Measurements from ENCODE around the gene PIP4K2B.

DNA sequence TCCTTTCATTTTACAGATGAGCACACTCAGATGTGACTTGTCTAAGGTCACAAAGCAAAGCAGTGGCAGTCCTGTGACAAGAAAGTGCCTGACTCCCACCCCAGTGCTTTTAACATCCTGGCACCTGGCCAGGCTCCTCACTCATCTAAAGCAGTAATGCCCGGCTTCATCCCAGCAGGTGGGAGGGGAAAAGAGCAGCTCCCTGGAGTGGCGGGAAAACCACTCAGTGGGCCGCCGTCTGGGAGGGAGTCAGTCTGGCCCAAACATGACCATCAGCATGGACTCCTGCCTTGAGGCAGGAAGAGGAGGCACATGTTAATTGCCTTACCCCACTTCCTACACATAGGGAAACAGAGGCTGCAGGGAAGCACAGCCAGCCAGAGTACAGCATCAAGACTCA is 53.8 kb downstream of the PIP4K2B start:
- TF ChIP-seq, protein P1, sequence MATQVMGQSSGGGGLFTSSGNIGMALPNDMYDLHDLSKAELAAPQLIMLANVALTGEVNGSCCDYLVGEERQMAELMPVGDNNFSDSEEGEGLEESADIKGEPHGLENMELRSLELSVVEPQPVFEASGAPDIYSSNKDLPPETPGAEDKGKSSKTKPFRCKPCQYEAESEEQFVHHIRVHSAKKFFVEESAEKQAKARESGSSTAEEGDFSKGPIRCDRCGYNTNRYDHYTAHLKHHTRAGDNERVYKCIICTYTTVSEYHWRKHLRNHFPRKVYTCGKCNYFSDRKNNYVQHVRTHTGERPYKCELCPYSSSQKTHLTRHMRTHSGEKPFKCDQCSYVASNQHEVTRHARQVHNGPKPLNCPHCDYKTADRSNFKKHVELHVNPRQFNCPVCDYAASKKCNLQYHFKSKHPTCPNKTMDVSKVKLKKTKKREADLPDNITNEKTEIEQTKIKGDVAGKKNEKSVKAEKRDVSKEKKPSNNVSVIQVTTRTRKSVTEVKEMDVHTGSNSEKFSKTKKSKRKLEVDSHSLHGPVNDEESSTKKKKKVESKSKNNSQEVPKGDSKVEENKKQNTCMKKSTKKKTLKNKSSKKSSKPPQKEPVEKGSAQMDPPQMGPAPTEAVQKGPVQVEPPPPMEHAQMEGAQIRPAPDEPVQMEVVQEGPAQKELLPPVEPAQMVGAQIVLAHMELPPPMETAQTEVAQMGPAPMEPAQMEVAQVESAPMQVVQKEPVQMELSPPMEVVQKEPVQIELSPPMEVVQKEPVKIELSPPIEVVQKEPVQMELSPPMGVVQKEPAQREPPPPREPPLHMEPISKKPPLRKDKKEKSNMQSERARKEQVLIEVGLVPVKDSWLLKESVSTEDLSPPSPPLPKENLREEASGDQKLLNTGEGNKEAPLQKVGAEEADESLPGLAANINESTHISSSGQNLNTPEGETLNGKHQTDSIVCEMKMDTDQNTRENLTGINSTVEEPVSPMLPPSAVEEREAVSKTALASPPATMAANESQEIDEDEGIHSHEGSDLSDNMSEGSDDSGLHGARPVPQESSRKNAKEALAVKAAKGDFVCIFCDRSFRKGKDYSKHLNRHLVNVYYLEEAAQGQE (IDR thresholded peaks at IDR 0.05; ENCODE audit: insufficient replicate concordance, low read depth): no peak
- no peak for TF ChIP-seq POLR2AphosphoS5 (IDR thresholded peaks at IDR 0.05; ENCODE audit: low read depth)
- TF ChIP-seq, protein P2, sequence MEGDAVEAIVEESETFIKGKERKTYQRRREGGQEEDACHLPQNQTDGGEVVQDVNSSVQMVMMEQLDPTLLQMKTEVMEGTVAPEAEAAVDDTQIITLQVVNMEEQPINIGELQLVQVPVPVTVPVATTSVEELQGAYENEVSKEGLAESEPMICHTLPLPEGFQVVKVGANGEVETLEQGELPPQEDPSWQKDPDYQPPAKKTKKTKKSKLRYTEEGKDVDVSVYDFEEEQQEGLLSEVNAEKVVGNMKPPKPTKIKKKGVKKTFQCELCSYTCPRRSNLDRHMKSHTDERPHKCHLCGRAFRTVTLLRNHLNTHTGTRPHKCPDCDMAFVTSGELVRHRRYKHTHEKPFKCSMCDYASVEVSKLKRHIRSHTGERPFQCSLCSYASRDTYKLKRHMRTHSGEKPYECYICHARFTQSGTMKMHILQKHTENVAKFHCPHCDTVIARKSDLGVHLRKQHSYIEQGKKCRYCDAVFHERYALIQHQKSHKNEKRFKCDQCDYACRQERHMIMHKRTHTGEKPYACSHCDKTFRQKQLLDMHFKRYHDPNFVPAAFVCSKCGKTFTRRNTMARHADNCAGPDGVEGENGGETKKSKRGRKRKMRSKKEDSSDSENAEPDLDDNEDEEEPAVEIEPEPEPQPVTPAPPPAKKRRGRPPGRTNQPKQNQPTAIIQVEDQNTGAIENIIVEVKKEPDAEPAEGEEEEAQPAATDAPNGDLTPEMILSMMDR (IDR thresholded peaks at IDR 0.05; ENCODE audit: insufficient read depth, low read length): no peak
- TF ChIP-seq GABPA (IDR thresholded peaks at IDR 0.05; ENCODE audit: low read depth): no peak
- TF ChIP-seq SPI1 (IDR thresholded peaks at IDR 0.05; ENCODE audit: borderline replicate concordance, low read depth): no peak
